Caki2 (cell line): Measurements from ENCODE around the gene LRRC28. TPM values are rescaled to one million over a fixed set of nuclear protein-coding genes. Genes with fewer than 3 reads are reported as not detected.
A peak's percentile ranks its signal among the peaks of the same experiment; 100 is the strongest.

ENCODE experiments used
- DNase-seq: peaks from one replicate; pipeline ENCODE4 v3.0.0-alpha.2; 2015; ENCODE audit warnings: low read depth
- in situ Hi-C: cut with HindIII; loops from 2 replicates; pipeline ENCODE4 v1.10.0; 2016; ENCODE audit warnings: low sequenced_read_pairs, low pct_unique_long_range_greater_than_20kb, mixed read lengths
- total RNA-seq: library from RNA; depleted of rRNA; stranded (reverse); fragments of >200 nt; shearing (Covaris generic); gene quantifications from 2 replicates; pipeline ENCODE4 v1.2.3, GENCODE V29; 2014; ENCODE audit warnings: low replicate concordance

LRRC28 gene
- total RNA-seq, 1 experiment from 2014 or later, result 17.2 TPM

DNA sequence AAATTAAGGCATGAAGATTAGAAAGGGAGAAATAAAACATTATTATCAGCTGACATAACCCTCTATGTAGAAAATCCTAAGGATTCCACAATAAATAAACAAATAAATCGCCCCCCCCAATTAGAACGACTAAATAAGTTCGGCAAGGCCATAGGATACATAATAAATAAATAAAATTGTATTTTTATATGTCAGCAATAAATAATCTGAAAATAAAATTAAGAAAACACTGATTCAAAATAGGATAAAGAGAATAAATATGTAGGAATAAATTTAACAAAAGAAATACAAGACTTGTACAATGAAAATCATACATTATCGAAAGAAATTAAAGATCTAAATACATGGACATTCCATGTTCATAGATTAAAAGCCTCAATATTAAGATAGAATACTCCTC is 7.0 kb upstream of the LRRC28 start:
- in situ Hi-C loops, result no loop called here
- no peak for DNase-seq

- in situ Hi-C loops, result no loop called here
- no peak for DNase-seq
Observed at GRCh38 chr15:99247062-99247461, 4.2 kb upstream of the LRRC28 start.

DNA sequence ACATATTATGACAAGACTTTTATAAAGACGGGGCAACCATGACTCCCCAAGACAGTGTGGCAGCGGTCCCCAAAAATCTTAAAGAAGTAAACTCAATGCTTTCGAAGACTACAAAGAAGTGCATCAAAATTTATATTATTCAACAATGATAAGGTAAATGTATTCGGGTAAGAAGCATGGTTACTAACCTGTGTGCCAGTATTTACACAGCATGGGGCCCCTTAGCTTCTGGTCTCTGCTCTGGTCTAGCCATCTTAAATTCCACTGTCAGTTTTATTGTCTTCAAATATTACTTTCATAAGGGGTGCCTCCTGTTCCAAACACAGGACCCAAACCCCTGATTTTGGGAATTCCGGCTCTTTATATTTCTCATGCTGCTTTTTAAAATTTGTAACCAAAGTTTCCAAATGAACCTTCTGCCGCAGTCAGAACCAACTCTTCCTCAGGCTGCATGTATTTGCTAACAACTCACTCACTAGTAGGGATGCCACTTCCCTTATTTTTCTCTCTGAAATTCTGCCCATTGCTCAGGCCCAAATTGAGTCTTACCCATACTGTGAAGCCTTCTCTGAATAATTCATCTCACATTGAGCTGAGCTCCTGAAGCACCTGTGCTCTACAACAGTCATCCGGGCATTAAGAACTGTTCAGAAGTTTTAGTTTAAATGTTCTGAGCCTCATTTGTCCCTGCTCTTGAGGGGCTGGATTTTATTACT is 3.1 kb upstream of the LRRC28 start:
- in situ Hi-C loops, result no loop called here
- DNase-seq, result no peak

GRCh38 chr15:99249270-99249841 is 1.9 kb upstream of the LRRC28 start, which contains the start of gene TTC23:
TSS of gene TTC23 (minus strand) at chr15:99249581. CDS start at chr15:99228712, 20,869 bp downstream.
- peak; percentile 83 for DNase-seq
- in situ Hi-C loops, result no loop called here

- in situ Hi-C loops, result no loop called here
- no peak for DNase-seq
Observed at GRCh38 chr15:99250001-99250400, 1.3 kb upstream of the LRRC28 start.

DNA sequence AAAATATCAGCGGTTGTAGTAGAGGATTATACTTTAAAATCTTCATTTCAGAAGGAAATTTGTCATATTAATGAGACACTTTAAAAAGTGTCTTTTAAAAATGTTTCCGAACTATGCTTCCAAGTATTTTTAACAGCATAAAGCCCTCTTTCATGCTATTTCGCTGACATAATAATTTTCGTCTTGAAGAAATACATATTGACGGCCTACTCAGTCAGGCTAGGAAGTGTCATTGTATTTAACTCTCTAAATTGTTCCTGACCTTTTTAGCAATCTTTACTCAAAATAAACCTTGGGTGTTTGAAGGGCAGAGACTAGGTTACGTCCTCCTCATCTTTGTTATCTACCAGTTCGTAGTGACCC is 806 bp upstream of the LRRC28 start:
- in situ Hi-C loops, result no loop called here
- DNase-seq, result no peak

DNA sequence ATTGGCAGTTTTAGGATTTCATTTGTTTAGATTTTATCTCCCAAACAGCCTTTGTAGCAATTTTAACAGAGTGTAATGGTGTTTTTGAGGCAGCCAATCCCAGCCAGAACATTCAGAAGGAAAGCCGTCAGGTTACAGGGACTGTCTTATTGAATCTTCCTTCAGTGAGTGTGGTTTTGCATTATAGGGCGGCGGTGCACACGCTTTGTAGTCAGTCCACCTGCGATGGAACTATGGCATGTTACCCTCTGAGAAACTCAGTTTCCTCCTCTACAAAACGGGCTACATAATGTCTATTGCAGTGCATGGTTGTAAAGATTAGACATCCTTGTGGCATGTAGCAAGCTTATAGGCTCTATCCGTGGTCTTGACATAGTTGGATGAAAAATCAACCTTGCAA is 1.0 kb downstream of the LRRC28 start:
- in situ Hi-C loops, result no loop called here
- no peak for DNase-seq

- no peak for DNase-seq
- in situ Hi-C loops, result no loop called here
Observed at GRCh38 chr15:99253381-99254090, 2.3 kb downstream of the LRRC28 start.

- no peak for DNase-seq
- in situ Hi-C loops, result no loop called here
Observed at GRCh38 chr15:99257107-99257750, 5.9 kb downstream of the LRRC28 start.

GRCh38 chr15:99264125-99264524 is 12.8 kb downstream of the LRRC28 start:
- no peak for DNase-seq
- in situ Hi-C loops, result no loop called here

DNA sequence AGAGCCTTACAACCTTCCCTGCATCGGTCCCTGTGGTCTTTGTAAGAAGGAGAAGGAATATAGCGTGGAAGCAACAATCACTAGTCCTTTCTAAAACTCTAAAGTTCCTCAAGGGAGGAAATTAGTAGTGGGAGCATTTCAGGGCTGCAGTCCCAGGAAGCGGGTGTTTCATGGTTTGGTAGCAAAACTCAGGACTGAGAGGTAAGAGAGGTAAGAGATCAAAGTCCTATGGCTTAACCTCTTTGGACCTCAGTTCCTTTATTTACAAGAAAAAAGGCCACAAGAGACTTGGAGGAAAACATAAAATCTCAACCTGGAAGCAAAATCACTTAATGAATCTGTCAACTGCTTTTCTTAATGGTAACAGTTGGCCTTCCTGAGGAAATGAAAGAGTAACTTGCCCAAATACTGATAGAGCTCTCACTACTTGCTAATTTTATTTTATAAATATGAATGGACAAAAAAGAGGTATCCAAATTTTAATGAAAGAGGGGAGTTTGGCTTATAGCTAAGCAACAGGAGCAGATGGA is 14.3 kb downstream of the LRRC28 start:
- in situ Hi-C loops, result no loop called here
- no peak for DNase-seq

- in situ Hi-C loops, result no loop called here
Observed at GRCh38 chr15:99267957-99268356, 16.7 kb downstream of the LRRC28 start.

DNA sequence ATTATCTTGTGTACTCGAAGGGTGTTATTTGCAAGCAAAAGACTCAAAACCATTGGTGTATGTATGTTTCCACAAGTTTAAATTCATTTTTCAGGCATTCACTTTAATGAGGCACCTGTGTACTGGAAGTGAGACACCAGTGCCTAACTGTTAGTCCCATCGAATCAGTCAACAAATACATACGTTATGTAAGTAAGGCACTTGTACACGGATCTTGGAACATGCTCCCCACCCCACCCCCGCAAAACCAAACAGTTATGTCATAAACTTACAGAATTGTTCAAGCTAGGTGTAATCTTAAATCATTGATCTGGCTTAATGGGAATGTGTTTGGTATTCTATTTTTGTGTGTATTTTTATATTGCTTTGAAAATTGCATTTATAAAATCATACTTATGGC is 17.1 kb downstream of the LRRC28 start:
- in situ Hi-C loops, result no loop called here
- DNase-seq, result no peak

More at GRCh38 chr15:99267957-99268356, 16.7 kb downstream of the LRRC28 start:
- DNase-seq, result no peak

GRCh38 chr15:99273801-99274200 is 22.5 kb downstream of the LRRC28 start:
- DNase-seq, result no peak
- in situ Hi-C loops, result no loop called here

- in situ Hi-C loops, result no loop called here
Observed at GRCh38 chr15:99275061-99275460, 23.8 kb downstream of the LRRC28 start.

DNA sequence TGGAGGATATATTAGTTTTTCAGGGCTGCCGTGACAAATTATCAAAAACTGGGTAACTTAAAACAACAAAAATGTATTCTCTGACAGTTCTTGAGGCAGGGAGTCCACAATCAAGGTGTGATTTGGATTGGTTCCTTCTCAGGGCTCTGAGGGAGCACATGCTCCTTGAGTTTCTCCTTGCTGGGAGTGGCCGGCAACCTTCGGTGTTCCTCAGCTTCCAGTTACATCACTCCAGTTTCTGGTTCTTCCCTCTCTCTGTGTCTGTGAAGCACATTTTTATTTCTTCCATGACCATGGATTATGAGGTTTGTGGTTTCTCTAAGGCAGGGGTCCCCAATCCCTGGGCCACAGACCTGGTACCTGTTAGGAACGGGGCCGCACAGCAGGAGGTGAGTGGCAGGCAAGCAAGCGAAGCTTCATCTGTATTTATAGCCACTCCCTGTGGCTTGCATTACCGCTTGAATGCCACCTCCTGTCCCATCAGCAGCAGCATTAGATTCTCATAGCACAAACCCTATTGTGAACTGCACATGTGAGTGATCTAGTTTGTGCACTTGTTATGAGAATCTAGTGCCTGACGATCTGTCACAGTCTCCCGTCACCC is 24.3 kb downstream of the LRRC28 start:
- no peak for DNase-seq
- in situ Hi-C loops, result no loop called here

More at GRCh38 chr15:99275061-99275460, 23.8 kb downstream of the LRRC28 start:
- DNase-seq, result no peak

DNA sequence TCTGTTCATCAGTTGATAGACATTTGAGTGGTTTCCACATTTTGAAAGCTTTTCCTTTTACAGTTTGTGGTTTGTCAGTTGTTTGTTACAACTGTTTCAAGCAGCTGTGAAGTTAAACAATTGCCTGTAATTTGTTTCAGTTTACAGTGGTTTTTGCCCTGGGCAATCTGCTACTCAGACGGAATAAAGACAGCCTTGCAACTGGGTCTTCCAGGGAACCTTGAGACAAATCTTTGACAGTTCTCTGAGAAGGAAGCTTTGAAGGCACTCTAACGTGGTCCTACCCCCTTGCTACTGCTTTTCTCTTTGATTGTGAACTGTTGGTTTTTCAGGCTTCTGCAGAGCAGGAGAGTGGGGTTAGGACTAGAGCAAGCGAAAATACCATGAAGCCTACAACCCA is 28.0 kb downstream of the LRRC28 start:
- in situ Hi-C loops, result no loop called here
- no peak for DNase-seq

DNA sequence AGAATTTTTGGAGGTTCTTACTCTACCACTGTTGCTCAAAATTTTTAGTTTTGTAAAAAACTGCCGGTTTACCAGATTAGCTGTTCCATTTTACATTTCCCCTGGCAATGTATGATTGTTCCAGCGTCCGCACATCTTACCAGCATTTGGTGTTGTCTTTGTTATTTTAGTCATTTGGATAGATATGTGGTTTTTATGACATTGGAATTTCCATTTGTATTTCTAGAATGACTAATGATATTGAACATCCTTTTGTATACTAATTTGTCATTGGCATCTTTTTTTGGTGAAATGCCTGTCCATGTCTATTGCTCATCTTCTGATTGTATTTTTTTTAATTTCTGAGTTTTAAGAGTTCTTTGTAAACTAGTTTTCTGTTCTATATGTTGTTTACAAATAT is 28.5 kb downstream of the LRRC28 start:
- in situ Hi-C loops, result no loop called here
- no peak for DNase-seq
